Ascending aorta (tissue), 2 donors: Measurements from ENCODE around the gene HMG20A. TPM values are rescaled to one million over a fixed set of nuclear protein-coding genes. Genes with fewer than 3 reads are reported as not detected.

Experiments
- DNase-seq, 2 donors: peaks; one replicate each; pipeline ENCODE4 v3.0.0-alpha.2; 2019; ENCODE audit warnings: low spot score in 2 of 2
- H3K27ac ChIP-seq, 2 donors: fragments of 200-600 bp; sonication (generic); one replicate each; pipeline ENCODE4 v1.5.1; 2016 to 2017; ENCODE audit warnings: mild to moderate bottlenecking in 1 of 2
- H3K27me3 ChIP-seq: fragments of 200-600 bp; sonication (generic); one replicate; pipeline ENCODE4 v1.5.1; 2017
- H3K36me3 ChIP-seq, 2 donors: fragments of 200-600 bp; sonication (generic); one replicate each; pipeline ENCODE4 v1.5.1; 2016
- H3K4me1 ChIP-seq, 2 donors: fragments of 200-600 bp; sonication (generic); one replicate each; pipeline ENCODE4 v1.5.1; 2016 to 2017; ENCODE audit warnings: mild to moderate bottlenecking in 1 of 2
- H3K4me3 ChIP-seq, 2 donors: fragments of 200-600 bp; sonication (generic); one replicate each; pipeline ENCODE4 v1.5.1; 2016 to 2017; ENCODE audit warnings: mild to moderate bottlenecking in 1 of 2
- H3K9me3 ChIP-seq, 2 donors: fragments of 200-600 bp; sonication (generic); one replicate each; pipeline ENCODE4 v1.5.1; 2016
- CTCF ChIP-seq, 3 experiments: fragments of 200-600 bp in 2 of 3; fragments of 450-650 bp in 1 of 3; sonication (generic) in 2 of 3; IDR thresholded peaks; one replicate each; pipeline ENCODE4 v1.5.1; 2016 to 2019; ENCODE audit warnings: antibody characterized with exemption in 3 of 3, mild to moderate bottlenecking in 1 of 3, moderate library complexity in 1 of 3
- intact Hi-C: fragments of 100-400 bp; cut with DNase I; formaldehyde crosslinking; loops from one replicate; pipeline ENCODE4 v1.15.1; 2023
- total RNA-seq: library from RNA; depleted of rRNA; stranded (reverse); fragments of >200 nt; gene quantifications from one replicate; pipeline ENCODE4 v1.1.0, GENCODE V29; 2016

HMG20A gene
- total RNA-seq, 1 donor from 2014 or later, result 17.7 TPM

DNA sequence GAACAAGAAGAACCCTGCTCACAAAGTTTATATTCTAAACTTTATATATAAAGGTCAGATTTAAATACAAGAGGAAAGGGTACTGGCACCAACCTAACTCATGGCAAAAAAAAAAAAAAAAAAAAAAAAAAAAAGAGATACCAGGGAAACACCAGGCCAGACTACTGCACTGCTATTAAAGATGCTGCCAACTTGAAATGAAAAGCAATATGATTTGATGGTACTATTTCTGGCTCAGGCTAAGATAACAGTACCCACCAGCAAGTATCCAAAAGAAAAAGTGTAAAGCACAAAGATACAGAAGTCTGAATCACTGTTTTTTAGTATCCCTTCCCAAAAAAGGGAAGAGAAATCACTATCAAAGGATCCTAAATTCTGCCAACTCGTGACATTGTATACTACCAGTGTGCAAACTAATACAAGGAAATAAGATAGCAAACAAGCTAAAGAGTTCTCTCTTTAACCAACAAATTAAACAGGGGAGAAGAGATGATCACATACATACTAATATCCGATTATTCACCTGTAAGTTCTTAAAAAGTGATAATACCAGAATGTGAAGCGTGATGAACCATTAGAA is 29.2 kb upstream of the HMG20A start:
- TF ChIP-seq CTCF (IDR thresholded peaks at IDR 0.05), result no peak
- peaks cover 0 to 18% of the 10 kb centered on the region in 2 donors for H3K9me3 ChIP-seq
- H3K4me3 ChIP-seq, result no peak overlapping the region
- H3K36me3 ChIP-seq, result no peaks in the 10 kb centered on the region
- no peak overlapping the region for H3K27ac ChIP-seq
- no peaks in the 10 kb centered on the region for H3K27me3 ChIP-seq
- intact Hi-C loops, result no loop called here
- H3K4me1 ChIP-seq, result no peaks in the 10 kb centered on the region
- no peak for DNase-seq

- no peaks in the 10 kb centered on the region for H3K36me3 ChIP-seq
- no peaks in the 10 kb centered on the region for H3K4me1 ChIP-seq
- no peak for TF ChIP-seq CTCF (IDR thresholded peaks at IDR 0.05)
- intact Hi-C loops, result no loop called here
- H3K9me3 ChIP-seq, result peaks cover 0 to 26% of the 10 kb centered on the region in 2 donors
- no peak overlapping the region for H3K4me3 ChIP-seq
- H3K27ac ChIP-seq, result no peak overlapping the region
- DNase-seq, result no peak
- no peaks in the 10 kb centered on the region for H3K27me3 ChIP-seq
Observed at GRCh38 chr15:77392762-77393470, 27.8 kb upstream of the HMG20A start.

DNA sequence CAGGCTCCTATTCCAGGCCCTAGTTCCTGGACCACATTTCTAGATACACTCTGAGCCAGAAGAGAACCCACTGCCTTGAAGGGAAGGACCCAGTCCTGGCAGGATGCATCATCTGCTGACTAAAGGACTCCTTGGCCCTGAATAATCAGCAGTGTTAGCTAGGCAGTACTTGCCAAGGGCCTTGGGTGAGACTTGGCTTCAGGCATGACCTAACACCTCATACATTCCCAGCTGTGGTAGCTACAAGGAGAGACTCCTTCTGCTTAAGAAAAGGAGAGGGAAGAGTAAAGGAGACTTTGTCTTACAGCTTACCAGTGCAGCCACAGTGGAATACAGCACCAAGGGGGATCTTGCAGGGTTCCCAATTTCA is 27.2 kb upstream of the HMG20A start:
- Histone ChIP-seq H3K4me1 (no peaks in the 10 kb centered on the region), H3K36me3 (no peaks in the 10 kb centered on the region), H3K4me3 (no peak overlapping the region), H3K9me3 (peaks cover 0 to 32% of the 10 kb centered on the region in 2 donors), H3K27me3 (no peaks in the 10 kb centered on the region), H3K27ac (no peak overlapping the region)
- intact Hi-C loops, result no loop called here
- no peak for DNase-seq
- TF ChIP-seq CTCF (IDR thresholded peaks at IDR 0.05), result no peak

GRCh38 chr15:77395013-77395774 is 25.5 kb upstream of the HMG20A start:
- H3K4me1 ChIP-seq, result no peaks in the 10 kb centered on the region
- H3K27me3 ChIP-seq, result no peaks in the 10 kb centered on the region
- no peak overlapping the region for H3K27ac ChIP-seq
- H3K9me3 ChIP-seq, result peaks cover 8 to 49% of the 10 kb centered on the region in 2 donors
- no peaks in the 10 kb centered on the region for H3K36me3 ChIP-seq
- no peak for TF ChIP-seq CTCF (IDR thresholded peaks at IDR 0.05)
- intact Hi-C loops, result no loop called here
- no peak overlapping the region for H3K4me3 ChIP-seq
- no peak for DNase-seq

DNA sequence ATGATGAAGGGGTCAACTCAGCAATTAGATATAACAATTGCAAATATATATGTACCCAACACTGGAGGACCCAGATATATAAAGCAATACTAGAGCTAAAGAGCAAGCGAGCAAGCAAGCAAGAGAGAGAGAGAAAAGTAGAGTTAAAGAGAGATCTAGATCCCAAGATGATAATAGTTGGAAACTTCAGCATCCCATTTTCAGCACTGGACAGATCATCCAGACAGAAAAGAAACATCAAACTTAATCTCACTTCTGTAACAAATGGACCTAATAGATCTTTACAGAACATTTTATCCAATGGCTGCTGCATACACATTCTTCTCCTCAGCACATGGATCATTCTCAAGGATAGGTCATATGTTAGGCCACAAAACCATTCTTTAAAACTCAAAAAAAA is 24.0 kb upstream of the HMG20A start:
- Histone ChIP-seq H3K4me3 (no peak overlapping the region), H3K4me1 (no peaks in the 10 kb centered on the region), H3K27ac (no peak overlapping the region), H3K9me3 (peaks cover 10 to 52% of the 10 kb centered on the region in 2 donors), H3K27me3 (no peaks in the 10 kb centered on the region), H3K36me3 (no peaks in the 10 kb centered on the region)
- no peak for TF ChIP-seq CTCF (IDR thresholded peaks at IDR 0.05)
- intact Hi-C loops, result no loop called here
- no peak for DNase-seq
